ENCODE data around the gene POU2AF1.
A peak's percentile ranks its signal among the peaks of the same experiment; 100 is the strongest.

Gene POU2AF1

GRCh38 chr11:111386611-111387150 is 7.6 kb upstream of the POU2AF1 start:
- Histone ChIP-seq H3K36me3 (ENCODE audit: low read length) (0 out of 2 replicates have a peak, but pooled peaks cover 3% of the 10 kb centered on the region), H4K20me1 (ENCODE audit: low read depth, low read length) (no peaks in the 10 kb centered on the region), H3K4me3 (ENCODE audit: insufficient read depth, low read length, poor library complexity, severe bottlenecking) (no peak overlapping the region), H3K79me2 (ENCODE audit: insufficient read depth, low read length) (no peaks in the 10 kb centered on the region), H3K9me2 (replicated peaks; ENCODE audit: insufficient read depth, low read length) (no peaks in the 10 kb centered on the region), H3K4me2 (ENCODE audit: low read depth, low read length, poor library complexity, severe bottlenecking) (no peak overlapping the region), H3K9ac (ENCODE audit: low read length) (no peak overlapping the region), H2AFZ (ENCODE audit: low read depth, low read length, severe bottlenecking) (no peak overlapping the region), H3K27ac (ENCODE audit: low read depth, low read length) (0 out of 2 replicates have a peak overlapping the region, but pooled peaks have one; percentile 7), H3K27me3 (ENCODE audit: low read length) (no peaks in the 10 kb centered on the region), H3F3A (ENCODE audit: insufficient read depth) (peaks cover 32% of the 10 kb centered on the region), H3K9me3 (ENCODE audit: insufficient read depth, low read length) (no peaks in the 10 kb centered on the region)
- no peak for TF ChIP-seq EZH2phosphoT487 (conservative IDR thresholded peaks at IDR 0.05; ENCODE audit: low read length)
- no peak for TF ChIP-seq CTCF (IDR thresholded peaks at IDR 0.05; ENCODE audit: insufficient read depth, low read length, poor library complexity, severe bottlenecking)

GRCh38 chr11:111384494-111384893 is 5.4 kb upstream of the POU2AF1 start:
- Histone ChIP-seq H3K4me2 (ENCODE audit: low read depth, low read length, poor library complexity, severe bottlenecking) (peak overlapping the region; percentile 37), H3K4me3 (ENCODE audit: insufficient read depth, low read length, poor library complexity, severe bottlenecking) (no peak overlapping the region), H3K27me3 (ENCODE audit: low read length) (no peaks in the 10 kb centered on the region), H2AFZ (ENCODE audit: low read depth, low read length, severe bottlenecking) (peak overlapping the region; percentile 17), H3K79me2 (ENCODE audit: insufficient read depth, low read length) (no peaks in the 10 kb centered on the region), H3K9me2 (replicated peaks; ENCODE audit: insufficient read depth, low read length) (no peaks in the 10 kb centered on the region), H3K27ac (ENCODE audit: low read depth, low read length) (peak overlapping the region; percentile 92), H3F3A (ENCODE audit: insufficient read depth) (peaks cover 48% of the 10 kb centered on the region), H4K20me1 (ENCODE audit: low read depth, low read length) (no peaks in the 10 kb centered on the region), H3K9me3 (ENCODE audit: insufficient read depth, low read length) (no peaks in the 10 kb centered on the region), H3K9ac (ENCODE audit: low read length) (peak overlapping the region; percentile 9), H3K36me3 (ENCODE audit: low read length) (0 out of 2 replicates have a peak, but pooled peaks cover 3% of the 10 kb centered on the region)
- TF ChIP-seq CTCF (IDR thresholded peaks at IDR 0.05; ENCODE audit: insufficient read depth, low read length, poor library complexity, severe bottlenecking), result no peak
- no peak for TF ChIP-seq EZH2phosphoT487 (conservative IDR thresholded peaks at IDR 0.05; ENCODE audit: low read length)

DNA sequence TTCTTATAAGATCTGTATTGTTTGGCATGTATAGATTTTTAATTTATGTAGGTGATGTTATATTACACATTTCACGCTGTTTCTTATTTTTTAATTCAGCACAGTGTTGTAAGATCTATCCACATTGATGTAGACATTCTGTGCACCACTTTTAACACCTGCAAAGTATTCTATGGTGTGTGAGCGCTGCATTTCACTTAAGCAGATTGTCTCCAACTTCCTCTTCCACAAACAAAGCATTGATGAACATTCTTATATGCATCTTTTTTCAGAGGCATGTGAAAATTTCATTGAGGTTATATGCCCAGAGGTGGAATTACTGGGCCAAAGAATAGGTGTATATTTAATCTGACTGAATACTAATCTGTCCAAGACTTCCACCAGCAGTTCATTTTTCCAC is 3.4 kb upstream of the POU2AF1 start:
- Histone ChIP-seq H3K9ac (ENCODE audit: low read length) (peak overlapping the region; percentile 40), H3K36me3 (ENCODE audit: low read length) (0 out of 2 replicates have a peak, but pooled peaks cover 7% of the 10 kb centered on the region), H4K20me1 (ENCODE audit: low read depth, low read length) (no peaks in the 10 kb centered on the region), H3K79me2 (ENCODE audit: insufficient read depth, low read length) (peaks cover 15% of the 10 kb centered on the region), H3F3A (ENCODE audit: insufficient read depth) (peaks cover 53% of the 10 kb centered on the region), H3K9me3 (ENCODE audit: insufficient read depth, low read length) (no peaks in the 10 kb centered on the region), H3K27me3 (ENCODE audit: low read length) (no peaks in the 10 kb centered on the region), H3K27ac (ENCODE audit: low read depth, low read length) (peak overlapping the region; percentile 92), H3K4me2 (ENCODE audit: low read depth, low read length, poor library complexity, severe bottlenecking) (peak overlapping the region; percentile 70), H3K9me2 (replicated peaks; ENCODE audit: insufficient read depth, low read length) (no peaks in the 10 kb centered on the region), H2AFZ (ENCODE audit: low read depth, low read length, severe bottlenecking) (peak overlapping the region; percentile 9), H3K4me3 (ENCODE audit: insufficient read depth, low read length, poor library complexity, severe bottlenecking) (no peak overlapping the region)
- TF ChIP-seq CTCF (IDR thresholded peaks at IDR 0.05; ENCODE audit: insufficient read depth, low read length, poor library complexity, severe bottlenecking), result no peak
- TF ChIP-seq EZH2phosphoT487 (conservative IDR thresholded peaks at IDR 0.05; ENCODE audit: low read length), result no peak
